ENCODE results near the gene UBE2D2.

The UBE2D2 gene

GRCh38 chr5:139675825-139676224 is 114.7 kb downstream of the UBE2D2 start:
- no peaks in the 10 kb centered on the region for H3K9me3 Mint-ChIP-seq
- no peaks in the 10 kb centered on the region for H3K27me3 Mint-ChIP-seq (ENCODE audit: low read depth)
- H3K4me1 Mint-ChIP-seq: peaks cover 66% of the 10 kb centered on the region
- peak overlapping the region in 2 of 3 experiments; percentile 48 to 52 for H3K27ac Mint-ChIP-seq
- H3K36me3 Mint-ChIP-seq (ENCODE audit: low read depth): peaks cover 7% of the 10 kb centered on the region
- no peak overlapping the region for H3K4me3 Mint-ChIP-seq
- TF ChIP-seq CTCF (IDR thresholded peaks at IDR 0.05; ENCODE audit: unreplicated experiment in 3 of 3): no peak

GRCh38 chr5:139676406-139676805 is 115.3 kb downstream of the UBE2D2 start:
- peaks cover 65% of the 10 kb centered on the region for H3K4me1 Mint-ChIP-seq
- H3K27me3 Mint-ChIP-seq (ENCODE audit: low read depth): no peaks in the 10 kb centered on the region
- peaks cover 12% of the 10 kb centered on the region for H3K36me3 Mint-ChIP-seq (ENCODE audit: low read depth)
- peak overlapping the region; percentile 56 to 65 (median 59) for H3K4me3 Mint-ChIP-seq
- TF ChIP-seq CTCF (IDR thresholded peaks at IDR 0.05; ENCODE audit: unreplicated experiment in 3 of 3): no peak
- H3K27ac Mint-ChIP-seq: peak overlapping the region; percentile 87 to 98 (median 95)
- H3K9me3 Mint-ChIP-seq: no peaks in the 10 kb centered on the region

GRCh38 chr5:139676951-139677735 is 116.0 kb downstream of the UBE2D2 start:
- Mint-ChIP-seq H3K36me3 (ENCODE audit: low read depth) (peaks cover 16% of the 10 kb centered on the region), H3K27ac (peak overlapping the region; percentile 87 to 98 (median 95)), H3K9me3 (no peaks in the 10 kb centered on the region), H3K27me3 (ENCODE audit: low read depth) (no peaks in the 10 kb centered on the region), H3K4me1 (peaks cover 61% of the 10 kb centered on the region), H3K4me3 (peak overlapping the region; percentile 49 to 69 (median 65))
- TF ChIP-seq CTCF (IDR thresholded peaks at IDR 0.05; ENCODE audit: unreplicated experiment in 3 of 3): no peak
